HG03103 (cell line): ENCODE results near the gene DDIT3.
"Not testable (repeated sequence)": the region's sequence is repeated elsewhere in the genome, so short reads cannot be mapped to it uniquely, and the experiment has no call there.

Source experiments
- ATAC-seq: cut with Tn5 transposase; IDR thresholded peaks from one replicate; pipeline ENCODE4 v1.9.1; 2021; ENCODE audit warnings: low read depth; ENCODE audit not compliant: unreplicated experiment

DDIT3 gene, protein sequence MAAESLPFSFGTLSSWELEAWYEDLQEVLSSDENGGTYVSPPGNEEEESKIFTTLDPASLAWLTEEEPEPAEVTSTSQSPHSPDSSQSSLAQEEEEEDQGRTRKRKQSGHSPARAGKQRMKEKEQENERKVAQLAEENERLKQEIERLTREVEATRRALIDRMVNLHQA

GRCh38 chr12:57520053-57520818 lies at the start of gene DDIT3:
TSS of gene DDIT3 (minus strand) at chr12:57520514. CDS start at chr12:57517406, 3,108 bp downstream.
- peak; percentile 66 for ATAC-seq

DNA sequence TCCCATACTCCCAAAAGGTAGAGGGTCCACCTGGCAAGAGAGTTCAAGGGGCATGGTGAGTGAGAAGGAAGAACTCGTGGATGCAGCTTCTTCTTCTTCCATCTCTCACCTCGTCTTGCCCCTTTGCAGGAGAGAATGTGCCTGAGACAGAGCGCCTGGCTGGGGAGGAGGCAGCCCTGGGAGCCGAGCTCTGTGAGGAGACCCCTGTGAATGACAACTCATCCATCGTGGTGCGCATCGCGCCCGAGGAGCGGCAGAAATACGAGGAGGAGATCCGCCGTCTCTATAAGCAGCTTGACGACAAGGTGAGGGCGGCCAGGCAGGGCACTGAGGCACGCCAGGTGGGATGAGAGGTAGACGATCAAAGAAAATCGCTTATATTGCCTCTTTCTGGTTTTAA lies 49.5 kb upstream of the DDIT3 start:
- no peak for ATAC-seq

- no peak for ATAC-seq
Observed at GRCh38 chr12:57568838-57569237, 48.5 kb upstream of the DDIT3 start.

DNA sequence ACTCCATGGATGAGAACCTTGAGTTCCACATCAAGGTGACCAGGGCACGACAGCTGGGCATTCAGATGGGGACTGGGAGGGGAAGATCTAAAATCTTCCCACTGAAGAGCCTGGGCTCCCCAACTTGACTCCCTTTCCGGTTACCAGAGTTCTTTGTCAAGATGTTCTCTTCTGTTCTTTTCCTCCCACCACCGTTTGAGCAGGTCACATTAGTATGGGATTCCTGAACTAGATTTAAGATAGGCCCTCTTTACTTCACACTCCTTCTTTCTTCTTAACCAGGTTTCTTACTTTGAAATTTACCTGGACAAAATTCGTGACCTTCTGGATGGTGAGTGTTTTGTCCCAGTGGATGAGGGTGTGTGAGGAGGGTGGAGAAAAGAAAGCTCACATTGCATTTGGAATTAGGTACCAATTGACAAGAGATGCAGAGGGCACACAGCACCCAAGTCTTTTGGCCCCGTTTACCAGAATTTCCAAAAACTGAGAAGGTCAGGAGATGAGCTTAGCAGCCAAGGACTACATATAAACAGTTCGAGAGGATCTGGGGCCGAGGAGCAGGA lies 43.9 kb upstream of the DDIT3 start:
- ATAC-seq: no peak

DNA sequence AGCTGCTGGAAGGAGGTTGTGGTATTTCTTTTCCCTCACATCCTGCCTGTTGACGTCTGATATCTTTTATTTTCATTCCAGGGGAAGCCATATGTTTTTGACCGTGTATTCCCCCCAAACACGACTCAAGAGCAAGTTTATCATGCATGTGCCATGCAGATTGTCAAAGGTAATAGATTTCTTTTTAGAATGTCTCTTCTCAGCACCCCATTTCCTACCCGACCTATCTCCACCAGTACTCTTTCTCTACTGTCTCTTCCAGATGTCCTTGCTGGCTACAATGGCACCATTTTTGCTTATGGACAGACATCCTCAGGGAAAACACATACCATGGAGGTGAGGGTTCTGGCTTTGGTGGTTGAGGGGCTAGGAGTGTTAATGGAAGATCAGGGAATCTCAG lies 43.0 kb upstream of the DDIT3 start:
- ATAC-seq: no peak

DNA sequence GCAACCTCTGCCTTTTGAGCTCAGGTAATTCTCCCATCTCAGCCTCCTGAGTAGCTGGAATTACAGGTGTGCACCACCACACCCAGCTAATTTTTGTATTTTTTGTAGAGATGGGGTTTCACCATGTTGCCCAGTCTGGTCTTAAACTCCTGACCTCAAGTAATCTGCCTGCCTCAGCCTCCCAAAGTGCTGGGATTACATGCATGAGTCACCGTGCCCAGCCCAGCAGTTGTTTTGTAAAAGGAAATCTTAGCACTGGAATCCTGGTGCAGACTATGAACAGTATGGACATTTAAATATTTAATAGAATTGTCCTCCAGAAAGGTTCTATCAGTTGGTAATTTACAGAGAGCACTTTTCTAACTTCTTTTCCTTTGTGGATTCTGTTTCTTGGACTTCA lies 40.8 kb upstream of the DDIT3 start:
- ATAC-seq: not testable (repeated sequence)

DNA sequence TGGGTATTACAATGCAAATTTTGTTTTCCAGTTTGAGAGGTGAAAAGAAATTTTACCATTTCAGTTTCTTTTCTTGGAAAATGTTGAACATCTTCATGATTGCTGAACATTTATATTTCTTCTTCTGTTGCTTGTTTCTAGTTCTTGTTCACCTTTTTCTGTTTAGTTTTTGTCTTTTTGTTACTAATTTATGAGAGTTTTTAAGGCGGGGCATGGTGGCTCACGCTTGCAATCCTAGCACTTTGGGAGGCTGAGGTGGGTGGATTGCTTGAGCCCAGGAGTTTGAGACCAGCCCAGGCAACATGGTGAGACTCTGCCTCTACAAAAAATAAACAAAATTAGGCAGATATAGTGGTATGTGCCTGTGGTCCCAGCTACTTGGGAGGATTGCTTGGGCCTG lies 40.2 kb upstream of the DDIT3 start:
- no peak for ATAC-seq

DNA sequence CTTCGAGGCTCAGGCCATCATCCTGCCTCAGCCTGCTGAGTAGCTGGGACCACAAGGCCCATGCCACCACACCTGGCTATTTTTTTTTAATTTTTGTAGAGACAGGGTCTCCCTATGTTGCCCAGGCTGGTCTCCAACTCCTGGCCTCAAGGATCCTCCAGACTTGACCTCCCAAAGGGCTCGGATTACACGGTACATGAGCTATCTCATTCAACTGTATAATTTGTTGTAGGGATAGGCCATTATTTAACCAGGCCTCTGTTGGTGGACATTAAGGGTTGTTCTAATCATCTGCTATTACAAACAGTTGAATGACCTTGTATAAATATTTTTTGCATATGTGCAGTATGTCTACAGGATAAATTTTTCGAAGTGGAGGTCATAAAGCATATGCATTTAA lies 38.5 kb upstream of the DDIT3 start:
- ATAC-seq: no peak

- no peak for ATAC-seq
Observed at GRCh38 chr12:57554897-57555296, 34.6 kb upstream of the DDIT3 start.

DNA sequence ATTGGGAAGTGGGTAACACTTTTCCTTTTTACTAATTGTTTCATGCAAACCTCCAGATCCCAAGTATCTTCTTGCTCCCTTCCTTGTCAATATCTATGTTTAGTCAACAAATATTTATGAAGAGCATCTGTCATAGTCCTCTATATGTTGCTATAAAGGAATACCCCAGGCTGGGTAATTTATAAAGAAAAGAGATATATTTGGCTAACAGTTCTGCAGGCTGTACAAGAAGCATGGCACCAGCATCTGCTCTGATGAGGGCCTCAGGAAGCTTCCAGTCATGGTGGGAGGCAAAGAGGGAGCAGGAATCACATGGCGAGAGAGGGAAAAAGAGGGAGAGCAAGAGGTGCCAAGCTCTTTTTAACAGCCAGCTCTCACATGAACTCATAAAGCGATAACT lies 34.1 kb upstream of the DDIT3 start:
- ATAC-seq: no peak

DNA sequence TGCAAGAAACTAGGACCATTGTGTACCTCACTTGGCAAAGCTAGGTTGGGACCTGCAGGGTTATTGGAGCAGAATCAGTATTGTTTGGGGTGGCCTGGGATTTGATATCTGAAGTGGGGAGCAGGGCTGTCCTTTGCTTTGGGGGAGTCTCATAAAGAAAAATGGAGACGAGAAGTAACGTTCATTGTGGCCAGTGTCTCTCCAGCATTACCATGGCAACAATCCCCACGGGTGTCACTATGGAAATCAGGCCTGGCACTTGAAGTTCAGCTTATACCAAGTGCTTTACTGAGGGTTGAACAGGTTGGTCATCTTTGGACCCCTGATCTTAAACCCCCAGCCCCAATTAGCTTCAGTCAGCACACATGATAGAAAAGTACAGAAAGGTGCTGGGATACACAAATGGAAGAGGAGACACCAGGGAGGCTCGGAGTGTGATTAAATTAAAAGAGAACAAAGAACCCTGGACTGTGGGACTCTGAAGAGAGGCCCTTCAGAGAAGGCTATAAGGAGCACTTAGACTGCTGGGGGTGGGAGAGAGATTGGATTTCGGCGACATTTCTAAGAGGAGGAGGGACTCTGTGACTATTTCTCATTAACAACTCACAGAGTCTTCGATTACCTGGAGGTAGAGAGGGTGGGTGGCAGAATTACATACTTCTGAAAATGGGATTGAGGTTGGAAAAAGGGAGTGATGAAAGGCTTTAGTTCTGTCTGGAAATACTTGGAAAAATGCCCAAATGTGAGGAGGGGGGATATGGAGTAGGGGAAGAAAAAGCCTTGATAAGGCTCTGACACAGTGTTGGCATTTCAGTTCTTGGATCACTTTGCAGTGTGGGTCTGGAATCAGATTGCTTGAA lies 33.3 kb upstream of the DDIT3 start:
- no peak for ATAC-seq

DNA sequence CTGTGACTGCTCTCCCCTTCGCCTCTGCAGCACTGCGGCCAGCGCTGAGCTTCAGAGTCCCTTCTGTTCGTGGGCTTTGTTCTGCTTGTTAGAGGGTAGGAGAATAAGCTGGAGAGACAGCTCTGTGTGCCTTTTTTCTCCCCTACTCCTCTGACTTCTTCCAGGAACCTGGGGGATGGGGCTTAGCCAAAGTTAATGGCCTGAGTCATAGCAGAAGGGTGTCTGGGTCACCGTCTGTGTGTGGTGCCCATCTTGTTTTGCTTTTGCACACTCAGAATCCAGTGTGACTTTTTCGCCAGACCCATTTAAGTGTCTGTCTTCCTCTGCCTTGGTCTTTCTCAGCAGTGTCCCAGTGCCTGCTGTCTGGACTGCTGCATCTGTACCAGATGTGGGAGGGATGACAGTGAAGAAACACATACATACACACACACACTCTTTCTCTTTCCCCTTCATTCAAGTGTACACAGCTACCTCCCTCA lies 32.6 kb upstream of the DDIT3 start:
- ATAC-seq: no peak

DNA sequence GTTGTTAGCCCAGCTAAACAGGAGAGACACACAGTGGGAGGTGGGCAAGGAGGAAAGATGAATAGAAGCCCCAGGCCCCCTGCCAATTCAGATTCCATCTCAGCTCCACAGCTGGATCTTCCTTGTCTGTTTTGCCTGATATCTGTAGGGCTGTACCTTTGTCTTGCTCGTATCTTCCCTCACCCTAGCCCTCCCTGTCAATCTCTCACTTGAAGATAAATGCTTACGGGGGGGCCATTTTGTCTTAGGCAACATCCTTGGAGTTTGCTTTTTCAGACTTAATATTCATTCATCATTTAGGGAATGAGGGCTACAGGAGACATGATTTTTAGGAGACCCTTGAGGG lies 32.0 kb upstream of the DDIT3 start:
- ATAC-seq: no peak

- no peak for ATAC-seq
Observed at GRCh38 chr12:57551637-57552305, 31.5 kb upstream of the DDIT3 start.

DNA sequence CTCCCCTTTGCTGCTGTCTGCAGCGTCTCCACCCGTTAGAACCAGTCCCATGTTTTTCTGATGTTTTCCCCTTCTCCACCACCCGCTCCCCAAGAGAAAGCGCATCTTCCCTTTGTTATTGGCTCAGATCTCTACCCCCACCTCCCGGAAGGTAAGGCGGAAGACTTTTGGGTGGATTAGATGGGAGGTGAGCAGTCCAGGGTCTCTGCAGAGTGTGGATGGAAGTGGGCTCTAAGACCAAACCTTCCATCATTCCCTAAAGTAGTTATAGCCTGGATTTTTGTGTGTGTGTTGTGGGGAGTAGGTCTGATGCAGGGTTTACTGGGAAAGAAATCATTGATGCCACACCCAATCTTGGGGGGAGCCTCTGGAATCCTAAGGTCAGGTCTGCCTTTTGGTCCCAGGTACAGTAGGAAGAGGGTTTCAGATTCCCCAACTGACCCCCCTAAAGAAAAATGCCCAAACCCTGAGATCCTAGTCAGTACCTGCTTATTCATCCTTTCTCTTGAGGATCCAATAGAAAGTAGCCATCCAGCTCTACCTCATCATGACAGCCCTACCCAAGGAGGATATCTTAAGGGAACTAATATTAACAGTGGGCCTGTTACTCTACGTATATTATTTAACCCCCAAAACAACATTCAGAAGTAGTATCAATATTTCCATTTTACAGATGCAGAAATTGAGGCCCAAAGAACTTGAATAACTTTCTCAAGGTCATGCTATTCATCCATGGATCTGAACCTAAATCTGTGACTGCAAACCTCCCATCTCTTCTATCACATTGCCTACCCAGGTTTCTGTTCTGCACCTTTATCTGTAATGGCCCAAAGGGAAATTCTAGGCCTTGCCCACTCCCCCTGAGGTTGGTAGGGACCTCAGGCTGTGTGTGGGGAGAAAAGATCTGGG lies 30.6 kb upstream of the DDIT3 start:
- no peak for ATAC-seq

GRCh38 chr12:57549909-57550640 lies 29.8 kb upstream of the DDIT3 start, which contains the start of gene KIF5A:
TSS of gene KIF5A (plus strand) at chr12:57550044. CDS start at chr12:57550272, 228 bp downstream.
- no peak for ATAC-seq

DNA sequence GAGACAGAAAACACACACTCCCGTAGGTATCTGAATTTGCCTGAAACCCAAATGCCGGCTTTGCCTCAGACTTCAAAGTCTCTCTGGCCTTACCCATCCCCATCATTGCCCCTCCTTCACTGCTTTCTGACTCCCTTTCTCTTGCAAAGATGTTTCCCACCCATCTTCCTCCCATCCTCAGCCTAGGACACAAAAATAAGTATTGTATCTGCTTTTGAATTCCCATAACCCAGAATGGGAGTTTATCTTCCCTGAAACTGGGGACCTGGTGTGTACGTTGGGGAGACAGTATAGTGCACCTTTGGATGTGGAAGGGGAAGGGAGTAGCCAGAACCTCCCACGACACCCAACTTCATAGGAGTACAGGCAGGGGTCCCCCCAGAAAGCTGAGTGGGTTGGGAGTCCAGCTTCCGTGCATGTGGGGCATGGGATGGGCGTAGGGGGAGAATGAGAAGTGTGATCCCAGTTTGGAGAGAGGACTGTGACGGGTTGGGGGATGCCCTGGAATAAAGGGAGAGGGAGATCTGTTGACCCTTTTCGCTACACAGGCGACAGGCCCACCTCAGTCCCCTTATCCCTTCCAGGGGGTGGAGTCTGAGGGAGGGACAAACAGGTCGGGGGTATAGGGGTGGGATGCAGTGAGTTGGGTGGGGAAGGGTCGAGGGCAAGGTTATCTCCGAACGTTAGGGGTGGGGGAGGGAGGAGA lies 29.0 kb upstream of the DDIT3 start:
- ATAC-seq: no peak

- no peak for ATAC-seq
Observed at GRCh38 chr12:57548488-57548887, 28.2 kb upstream of the DDIT3 start.
